Kidney (tissue), 14 donors: ENCODE data around the gene GLOD4. TPM values are rescaled to one million over a fixed set of nuclear protein-coding genes. Genes with fewer than 3 reads are reported as not detected.

Source experiments
- DNase-seq, 5 donors: peaks; one replicate each; pipeline ENCODE4 v3.0.0-alpha.2; 2013 to 2020
- FAIRE-seq: peaks from 2 replicates; lab custom pipeline; 2012; peaks lifted over from hg19 to GRCh38; lab: Jason Lieb, UNC
- H3K27ac ChIP-seq, 2 donors: one replicate each; pipeline ENCODE4 v1.7.0; 2013; ENCODE audit warnings: low read depth in 2 of 2, low read length in 2 of 2, inconsistent platforms in 1 of 2
- H3K27me3 ChIP-seq: one replicate; pipeline ENCODE4 v1.7.1; 2013; ENCODE audit warnings: low read length, inconsistent platforms; ENCODE audit not compliant: control insufficient read depth, insufficient read depth
- H3K36me3 ChIP-seq, 3 donors: one replicate each; pipeline versions ENCODE4 v1.7.0 to v1.7.1; 2013; ENCODE audit warnings: low read length in 3 of 3, control low read depth in 1 of 3, inconsistent platforms in 1 of 3; ENCODE audit not compliant: insufficient read depth in 3 of 3, control insufficient read depth in 2 of 3
- H3K4me1 ChIP-seq, 3 donors: one replicate each; pipeline versions ENCODE4 v1.7.0 to v1.7.1; 2013; ENCODE audit warnings: low read length in 3 of 3, inconsistent platforms in 1 of 3, low read depth in 1 of 3; ENCODE audit not compliant: control insufficient read depth in 2 of 3, insufficient read depth in 2 of 3
- H3K4me3 ChIP-seq, 3 donors: one replicate each; pipeline versions ENCODE4 v1.7.0 to v1.8.1; 2013; ENCODE audit warnings: low read length in 3 of 3, control low read depth in 1 of 3, inconsistent platforms in 1 of 3
- H3K9ac ChIP-seq, 3 donors: one replicate each; pipeline versions ENCODE4 v1.7.0 to v1.7.1; 2013; ENCODE audit warnings: low read length in 3 of 3, control low read depth in 1 of 3, inconsistent platforms in 1 of 3
- H3K9me3 ChIP-seq, 3 donors: one replicate each; pipeline versions ENCODE4 v1.7.0 to v1.7.1; 2013; ENCODE audit warnings: low read length in 3 of 3, control low read depth in 1 of 3, inconsistent platforms in 1 of 3; ENCODE audit not compliant: control insufficient read depth in 2 of 3, insufficient read depth in 1 of 3
- intact Hi-C: fragments of 100-400 bp; cut with DNase I; formaldehyde crosslinking; loops from one replicate; pipeline ENCODE4 v1.11.1; 2022
- polyA plus RNA-seq: library from polyadenylated mRNA; stranded (reverse); fragments of 350-450 nt; fragmentation: Illumina TruSeq; extraction: RNeasy Lipid Tissue Mini Kit (QIAGEN cat#74804); gene quantifications from one replicate; pipeline ENCODE4 v1.2.3, GENCODE V29; 2014; ENCODE audit warnings: low read depth, low replicate concordance; ENCODE audit not compliant: insufficient read depth
- total RNA-seq: library from RNA; stranded (reverse); fragmentation: NEBNext Ultra II Directional; extraction: Animal tissue kit (Norgen Biotek cat#: 25700); gene quantifications from one replicate; pipeline ENCODE4 v1.2.1, GENCODE V29; 2021
- TF ChIP-seq, protein P1 (sequence below): IDR thresholded peaks from 3 replicates; pipeline ENCODE4 v1.5.1; 2012; ENCODE audit warnings: mild to moderate bottlenecking, moderate library complexity, borderline replicate concordance; ENCODE audit not compliant: insufficient read depth; ENCODE audit errors: extremely low read depth
- donor health status: control.
- donor health status: control.
- donor health status: control.
- donor health status: control.
- donor health status: control.
- donor health status: DM: yes; HTN: yes; CAD: no.
- donor health status: Normal renal cell carcinoma (clear cell type).

GLOD4 gene
- total and polyA plus RNA-seq, 2 donors from 2014 or later, result 70.6 to 90.8 TPM

DNA sequence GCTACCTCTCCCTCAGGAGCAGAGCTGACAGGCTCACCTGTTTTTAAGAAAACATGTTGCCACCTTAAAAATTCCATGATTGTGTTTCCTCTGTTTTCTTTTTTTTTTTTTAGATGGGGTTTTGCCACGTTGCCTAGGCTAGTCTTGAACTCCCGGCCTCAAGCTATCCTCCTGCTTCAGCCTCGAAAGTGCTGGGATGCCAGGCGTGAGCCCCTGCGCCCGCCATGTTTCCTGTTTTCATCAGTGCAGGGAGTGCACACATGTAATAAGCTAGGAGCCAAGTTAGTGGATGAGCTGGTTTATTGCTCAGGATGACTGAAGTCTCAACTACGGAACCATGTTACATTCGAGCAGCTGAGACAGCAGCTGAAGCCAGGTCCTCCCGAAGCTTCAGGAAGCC, 13.6 kb upstream of the GLOD4 start:
- TF ChIP-seq, protein P1, sequence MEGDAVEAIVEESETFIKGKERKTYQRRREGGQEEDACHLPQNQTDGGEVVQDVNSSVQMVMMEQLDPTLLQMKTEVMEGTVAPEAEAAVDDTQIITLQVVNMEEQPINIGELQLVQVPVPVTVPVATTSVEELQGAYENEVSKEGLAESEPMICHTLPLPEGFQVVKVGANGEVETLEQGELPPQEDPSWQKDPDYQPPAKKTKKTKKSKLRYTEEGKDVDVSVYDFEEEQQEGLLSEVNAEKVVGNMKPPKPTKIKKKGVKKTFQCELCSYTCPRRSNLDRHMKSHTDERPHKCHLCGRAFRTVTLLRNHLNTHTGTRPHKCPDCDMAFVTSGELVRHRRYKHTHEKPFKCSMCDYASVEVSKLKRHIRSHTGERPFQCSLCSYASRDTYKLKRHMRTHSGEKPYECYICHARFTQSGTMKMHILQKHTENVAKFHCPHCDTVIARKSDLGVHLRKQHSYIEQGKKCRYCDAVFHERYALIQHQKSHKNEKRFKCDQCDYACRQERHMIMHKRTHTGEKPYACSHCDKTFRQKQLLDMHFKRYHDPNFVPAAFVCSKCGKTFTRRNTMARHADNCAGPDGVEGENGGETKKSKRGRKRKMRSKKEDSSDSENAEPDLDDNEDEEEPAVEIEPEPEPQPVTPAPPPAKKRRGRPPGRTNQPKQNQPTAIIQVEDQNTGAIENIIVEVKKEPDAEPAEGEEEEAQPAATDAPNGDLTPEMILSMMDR, result no peak
- H3K4me3 ChIP-seq, result no peak overlapping the region
- no peaks in the 10 kb centered on the region for H3K9me3 ChIP-seq
- H3K4me1 ChIP-seq, result no peaks in the 10 kb centered on the region
- DNase-seq (peak in 1 of 5 donors; percentile 39), FAIRE-seq (no peak)
- H3K36me3 ChIP-seq, result peaks cover 0 to 11% (median 11%) of the 10 kb centered on the region in 3 donors
- no peaks in the 10 kb centered on the region for H3K27me3 ChIP-seq
- no peak overlapping the region for H3K27ac ChIP-seq
- H3K9ac ChIP-seq, result no peak overlapping the region
- intact Hi-C loops, result loop anchor here (10.0 kb wide), 2 partner anchors 189 to 259 kb away; no protein-coding TSS in a partner anchor

DNA sequence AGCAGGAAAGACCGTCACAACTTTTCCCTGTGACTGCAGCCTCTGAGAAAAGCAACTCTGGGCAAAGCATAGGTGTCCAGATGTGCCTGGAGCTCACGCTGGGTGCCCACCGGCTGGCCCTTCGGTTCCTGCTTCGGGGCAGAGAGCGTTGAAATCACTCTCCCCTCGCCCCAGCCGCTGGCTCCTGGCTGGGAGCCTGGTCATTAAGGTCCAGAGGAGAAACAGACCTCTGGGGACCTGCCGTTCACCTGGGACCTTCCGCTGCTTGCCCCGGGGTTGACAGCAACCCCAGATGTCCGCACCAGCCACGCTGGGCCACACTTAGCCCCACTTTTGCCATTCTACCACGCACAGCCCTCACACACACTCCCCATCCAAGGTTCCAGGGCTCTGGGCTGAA, 13.2 kb upstream of the GLOD4 start:
- TF ChIP-seq, protein P1, result no peak
- FAIRE-seq (no peak), DNase-seq (peak in 1 of 5 donors; percentile 68)
- Histone ChIP-seq H3K9me3 (no peaks in the 10 kb centered on the region), H3K9ac (peak overlapping the region in 1 of 3 donors; percentile 61), H3K4me1 (no peaks in the 10 kb centered on the region), H3K36me3 (peaks cover 0 to 11% (median 11%) of the 10 kb centered on the region in 3 donors), H3K27ac (no peak overlapping the region), H3K27me3 (no peaks in the 10 kb centered on the region), H3K4me3 (peak overlapping the region; percentile 2 to 54 (median 46))
- intact Hi-C loops, result loop anchor here (10.0 kb wide), 2 partner anchors 190 to 260 kb away; no protein-coding TSS in a partner anchor

DNA sequence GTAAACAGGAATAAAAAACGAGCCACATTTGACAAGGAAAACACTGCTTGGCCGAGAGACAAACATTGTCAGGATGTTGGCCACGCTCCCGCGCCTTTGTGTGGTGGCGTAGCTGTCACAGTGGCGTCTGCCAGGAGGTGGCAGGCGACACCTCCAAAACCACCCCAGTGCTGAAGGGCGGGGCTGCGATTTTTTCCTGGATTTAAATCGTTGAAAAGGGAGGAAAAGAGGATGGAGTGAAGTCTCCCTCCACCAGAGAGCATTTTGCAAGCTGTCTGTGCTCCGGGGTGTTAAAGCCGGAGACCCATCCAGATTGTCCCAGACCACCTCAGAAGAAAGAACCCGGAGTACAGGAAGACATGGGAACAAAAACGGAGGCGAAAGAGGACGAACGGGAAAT, 12.8 kb upstream of the GLOD4 start:
- no peaks in the 10 kb centered on the region for H3K27me3 ChIP-seq
- no peak overlapping the region for H3K27ac ChIP-seq
- TF ChIP-seq, protein P1, result peak; percentile 79
- H3K36me3 ChIP-seq, result peaks cover 0 to 11% (median 11%) of the 10 kb centered on the region in 3 donors
- peak; percentile 87 to 93 (median 90) for DNase-seq
- H3K9me3 ChIP-seq, result no peaks in the 10 kb centered on the region
- H3K9ac ChIP-seq, result peak overlapping the region in 1 of 3 donors; percentile 61
- peak overlapping the region; percentile 2 to 54 (median 46) for H3K4me3 ChIP-seq
- H3K4me1 ChIP-seq, result no peaks in the 10 kb centered on the region
- intact Hi-C loops, result loop anchor here (10.0 kb wide), 2 partner anchors 190 to 260 kb away; no protein-coding TSS in a partner anchor
- peak; percentile 25 for FAIRE-seq
